GM19467 (cell line): ENCODE results near the gene AK3.
"Not testable (repeated sequence)": the region's sequence is repeated elsewhere in the genome, so short reads cannot be mapped to it uniquely, and the experiment has no call there.

ENCODE experiments used
- ATAC-seq: cut with Tn5 transposase; IDR thresholded peaks from one replicate; pipeline ENCODE4 v1.9.1; 2021; ENCODE audit warnings: mild to moderate bottlenecking, moderate library complexity; ENCODE audit not compliant: unreplicated experiment

AK3 gene

GRCh38 chr9:4669890-4670289 is 71.1 kb downstream of the AK3 start:
- no peak for ATAC-seq

GRCh38 chr9:4668604-4669003 is 72.4 kb downstream of the AK3 start:
- no peak for ATAC-seq

- no peak for ATAC-seq
These were observed 73.3 kb downstream of the AK3 start for GRCh38 chr9:4667681-4668080.

- no peak for ATAC-seq
These were observed 74.8 kb downstream of the AK3 start, which contains the start of gene SPATA6L for GRCh38 chr9:4666042-4666699. SPATA6L (minus strand) TSS chr9:4666480; CDS start chr9:4666250, 230 bp downstream.

- ATAC-seq: no peak
These were observed 75.6 kb downstream of the AK3 start for GRCh38 chr9:4665357-4665756.

GRCh38 chr9:4663956-4664355 is 77.0 kb downstream of the AK3 start:
- ATAC-seq: no peak

GRCh38 chr9:4662989-4663792 is 77.8 kb downstream of the AK3 start:
- no peak for ATAC-seq

- ATAC-seq: peak; percentile 82
These were observed 78.7 kb downstream of the AK3 start, which contains the start of gene PLPP6 for GRCh38 chr9:4662108-4662988. PLPP6 (plus strand) TSS chr9:4662294; CDS start chr9:4662376, 82 bp downstream.

- ATAC-seq: peak; percentile 7
These were observed 79.4 kb downstream of the AK3 start for GRCh38 chr9:4661611-4662010.

- ATAC-seq: no peak
These were observed 79.8 kb downstream of the AK3 start for GRCh38 chr9:4661165-4661564.

GRCh38 chr9:4660665-4661064 is 80.3 kb downstream of the AK3 start:
- not testable (repeated sequence) for ATAC-seq
